ENCODE measurements around the gene SPDEF.

DNA sequence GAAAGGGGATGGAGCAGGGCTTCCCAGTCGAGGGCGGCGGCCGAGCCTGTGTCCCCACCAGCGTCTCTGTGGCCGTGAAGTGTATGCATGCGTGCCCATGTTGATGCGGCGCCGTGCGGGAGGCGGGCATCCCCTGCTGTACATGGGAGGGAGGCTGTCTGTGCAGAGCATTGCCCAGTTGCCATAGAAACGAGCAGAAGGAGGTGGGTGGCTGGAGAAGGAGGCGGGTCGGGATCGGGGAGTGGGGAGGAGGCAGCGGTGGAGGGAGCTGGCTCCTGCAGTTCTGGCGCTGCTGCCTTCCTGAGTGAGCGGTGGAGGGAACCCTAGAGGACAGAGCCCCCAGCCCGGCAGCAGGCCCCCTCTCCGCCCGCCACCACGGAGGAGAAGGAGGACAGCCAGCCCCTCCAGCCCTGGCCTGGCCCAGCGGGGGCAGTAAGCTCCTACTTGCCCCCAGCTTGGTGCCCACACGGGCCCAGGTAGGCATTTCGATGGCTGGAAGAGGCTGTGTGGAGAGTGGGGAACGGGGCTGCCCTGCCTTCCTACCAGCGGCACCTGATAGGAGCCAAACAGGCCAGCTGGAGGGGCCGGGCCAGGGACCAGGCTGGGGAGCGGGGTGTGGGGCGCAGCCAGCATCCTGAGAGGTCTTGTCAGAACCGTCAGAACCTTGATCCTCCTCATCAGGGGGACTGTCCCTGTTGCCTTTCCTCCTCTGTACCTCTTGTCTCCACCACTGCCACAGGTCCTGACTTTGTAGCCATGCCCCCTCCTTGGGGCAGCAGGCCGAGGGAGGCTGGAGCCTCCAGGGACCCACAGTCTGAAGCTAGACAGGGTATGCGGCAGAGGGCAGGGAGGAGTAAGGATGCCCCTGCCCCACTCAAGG lies 41.3 kb downstream of the SPDEF start:
- TF ChIP-seq, protein P1, sequence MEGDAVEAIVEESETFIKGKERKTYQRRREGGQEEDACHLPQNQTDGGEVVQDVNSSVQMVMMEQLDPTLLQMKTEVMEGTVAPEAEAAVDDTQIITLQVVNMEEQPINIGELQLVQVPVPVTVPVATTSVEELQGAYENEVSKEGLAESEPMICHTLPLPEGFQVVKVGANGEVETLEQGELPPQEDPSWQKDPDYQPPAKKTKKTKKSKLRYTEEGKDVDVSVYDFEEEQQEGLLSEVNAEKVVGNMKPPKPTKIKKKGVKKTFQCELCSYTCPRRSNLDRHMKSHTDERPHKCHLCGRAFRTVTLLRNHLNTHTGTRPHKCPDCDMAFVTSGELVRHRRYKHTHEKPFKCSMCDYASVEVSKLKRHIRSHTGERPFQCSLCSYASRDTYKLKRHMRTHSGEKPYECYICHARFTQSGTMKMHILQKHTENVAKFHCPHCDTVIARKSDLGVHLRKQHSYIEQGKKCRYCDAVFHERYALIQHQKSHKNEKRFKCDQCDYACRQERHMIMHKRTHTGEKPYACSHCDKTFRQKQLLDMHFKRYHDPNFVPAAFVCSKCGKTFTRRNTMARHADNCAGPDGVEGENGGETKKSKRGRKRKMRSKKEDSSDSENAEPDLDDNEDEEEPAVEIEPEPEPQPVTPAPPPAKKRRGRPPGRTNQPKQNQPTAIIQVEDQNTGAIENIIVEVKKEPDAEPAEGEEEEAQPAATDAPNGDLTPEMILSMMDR (IDR thresholded peaks at IDR 0.05) = peak in 1 of 7 experiments; percentile 14
- no peak for TF ChIP-seq POLR2A (IDR thresholded peaks at IDR 0.05)

All from body of pancreas (tissue), 4 donors.